ENCODE measurements around the gene TMEM108. TPM values are rescaled to one million over a fixed set of nuclear protein-coding genes. Genes with fewer than 3 reads are reported as not detected.

TMEM108 gene
- polyA plus RNA-seq, 3 donors, result not detected

GRCh38 chr3:133295199-133295901, 257.2 kb downstream of the TMEM108 start:
- Histone ChIP-seq H3K27me3 (ENCODE audit: control insufficient read depth in 2 of 2, insufficient read depth in 2 of 2, low read length in 2 of 2) (no peaks in the 10 kb centered on the region), H3K27ac (ENCODE audit: low read depth in 1 of 2, low read length in 2 of 2) (no peak overlapping the region), H3K9me3 (replicated peaks in 1 of 2; ENCODE audit: control insufficient read depth in 1 of 2, insufficient read depth in 1 of 2, low read length in 2 of 2) (no peaks in the 10 kb centered on the region), H3K79me2 (ENCODE audit: insufficient read depth, low read length) (no peaks in the 10 kb centered on the region), H4K20me1 (ENCODE audit: insufficient read depth, low read length) (no peaks in the 10 kb centered on the region), H3K4me1 (ENCODE audit: control insufficient read depth in 1 of 2, insufficient read depth in 2 of 2, low read length in 2 of 2) (no peaks in the 10 kb centered on the region), H3K4me2 (replicated peaks; ENCODE audit: extremely low read depth, low read length, poor library complexity, severe bottlenecking) (no peak overlapping the region), H3K36me3 (replicated peaks in 1 of 2; ENCODE audit: control insufficient read depth in 1 of 2, insufficient read depth in 2 of 2, low read length in 2 of 2) (no peaks in the 10 kb centered on the region), H3K9ac (ENCODE audit: insufficient read depth, low read length, poor library complexity, severe bottlenecking) (no peak overlapping the region), H2AFZ (ENCODE audit: insufficient read depth, low read depth, low read length, poor library complexity, severe bottlenecking) (no peak overlapping the region), H3K4me3 (replicated peaks in 1 of 3; ENCODE audit: low read depth in 2 of 3, low read length in 3 of 3) (no peak overlapping the region)
- no peak for DNase-seq
- no peaks in the 10 kb centered on the region for H3K4me1 Mint-ChIP-seq
- H3K27ac Mint-ChIP-seq, result no peak overlapping the region
- intact Hi-C loops (cut with micrococcal nuclease), result no loop called here
- 76% methylated on average over 2 of the region's 4 CpGs for WGBS (ENCODE audit: insufficient coverage)
- H3K9me3 Mint-ChIP-seq, result peaks cover 0 to 2% (median 0%) of the 10 kb centered on the region in 7 donors
- H3K4me3 Mint-ChIP-seq, result no peak overlapping the region
- no peak for TF ChIP-seq CTCF (IDR thresholded peaks at IDR 0.05)
- H3K36me3 Mint-ChIP-seq, result no peaks in the 10 kb centered on the region
- peaks cover 0 to 3% (median 0%) of the 10 kb centered on the region in 3 donors for H3K27me3 Mint-ChIP-seq (ENCODE audit: low read depth in 3 of 3)

GRCh38 chr3:133295944-133296917, 258.0 kb downstream of the TMEM108 start:
- H4K20me1 ChIP-seq (ENCODE audit: insufficient read depth, low read length), result no peaks in the 10 kb centered on the region
- no peaks in the 10 kb centered on the region for H3K79me2 ChIP-seq (ENCODE audit: insufficient read depth, low read length)
- H3K4me3 Mint-ChIP-seq, result no peak overlapping the region
- 68% methylated on average over 4 of the region's 6 CpGs for WGBS (ENCODE audit: insufficient coverage)
- H3K9me3 ChIP-seq (replicated peaks in 1 of 2; ENCODE audit: control insufficient read depth in 1 of 2, insufficient read depth in 1 of 2, low read length in 2 of 2), result no peaks in the 10 kb centered on the region
- no peaks in the 10 kb centered on the region for H3K36me3 ChIP-seq (replicated peaks in 1 of 2; ENCODE audit: control insufficient read depth in 1 of 2, insufficient read depth in 2 of 2, low read length in 2 of 2)
- no peak overlapping the region for H3K4me2 ChIP-seq (replicated peaks; ENCODE audit: extremely low read depth, low read length, poor library complexity, severe bottlenecking)
- no peak overlapping the region for H3K27ac Mint-ChIP-seq
- intact Hi-C loops (cut with micrococcal nuclease), result no loop called here
- peaks cover 0 to 3% (median 0%) of the 10 kb centered on the region in 3 donors for H3K27me3 Mint-ChIP-seq (ENCODE audit: low read depth in 3 of 3)
- DNase-seq, result no peak
- H3K4me3 ChIP-seq (replicated peaks in 1 of 3; ENCODE audit: low read depth in 2 of 3, low read length in 3 of 3), result no peak overlapping the region
- no peak overlapping the region for H3K27ac ChIP-seq (ENCODE audit: low read depth in 1 of 2, low read length in 2 of 2)
- H3K9ac ChIP-seq (ENCODE audit: insufficient read depth, low read length, poor library complexity, severe bottlenecking), result no peak overlapping the region
- H3K27me3 ChIP-seq (ENCODE audit: control insufficient read depth in 2 of 2, insufficient read depth in 2 of 2, low read length in 2 of 2), result no peaks in the 10 kb centered on the region
- no peaks in the 10 kb centered on the region for H3K4me1 ChIP-seq (ENCODE audit: control insufficient read depth in 1 of 2, insufficient read depth in 2 of 2, low read length in 2 of 2)
- H2AFZ ChIP-seq (ENCODE audit: insufficient read depth, low read depth, low read length, poor library complexity, severe bottlenecking), result no peak overlapping the region
- H3K4me1 Mint-ChIP-seq, result no peaks in the 10 kb centered on the region
- peaks cover 0 to 1% (median 0%) of the 10 kb centered on the region in 7 donors for H3K9me3 Mint-ChIP-seq
- H3K36me3 Mint-ChIP-seq, result no peaks in the 10 kb centered on the region
- TF ChIP-seq CTCF (IDR thresholded peaks at IDR 0.05), result no peak

All from CD14-positive monocyte (primary cell).